ENCODE measurements around the gene SELENOM.

DNA sequence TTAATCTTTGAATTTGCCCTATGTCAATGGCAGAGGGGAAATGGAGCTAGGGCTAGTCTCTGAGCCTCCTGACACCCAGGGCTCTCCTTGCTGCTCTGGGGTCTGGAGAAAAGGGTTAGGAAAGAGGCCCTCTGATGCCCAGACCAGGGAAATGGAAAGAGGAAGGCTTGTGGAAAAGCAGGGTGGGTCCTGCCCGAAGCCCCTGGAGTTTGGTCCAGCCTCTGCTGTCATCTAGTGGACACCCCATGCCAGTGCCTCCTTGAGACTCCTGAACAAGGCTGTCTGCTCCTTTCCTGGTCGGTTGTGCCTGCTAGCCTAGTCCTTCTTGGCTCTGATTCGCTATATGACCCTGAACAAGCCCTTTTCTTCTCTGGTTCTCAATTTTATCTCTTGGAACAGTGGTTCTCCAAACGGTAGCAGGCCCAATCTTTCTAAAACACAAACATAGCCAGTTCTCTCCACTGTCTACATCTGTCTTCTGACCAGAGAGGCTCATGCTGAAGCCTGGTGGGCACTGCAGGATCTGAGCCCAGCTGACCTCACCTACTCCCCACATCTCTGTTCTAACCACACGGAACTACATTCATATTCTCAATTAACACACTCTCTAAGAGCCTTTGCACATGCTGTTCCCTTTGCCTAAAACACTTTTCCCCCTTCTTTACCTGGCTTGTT is 41.7 kb upstream of the SELENOM start:
- TF ChIP-seq RAD21 (IDR thresholded peaks at IDR 0.05 in 1 of 2, conservative IDR thresholded peaks at IDR 0.05 in 1 of 2; ENCODE audit: low read depth in 2 of 2, low read length in 2 of 2) (peak; percentile 99 to 100), ZNF274 (IDR thresholded peaks at IDR 0.05; ENCODE audit: borderline replicate concordance, extremely low read depth, low read length) (no peak), POLR2A (IDR thresholded peaks at IDR 0.05; ENCODE audit: control extremely low read depth in 1 of 2, low read depth in 2 of 2, low read length in 2 of 2) (no peak), CBX8 (IDR thresholded peaks at IDR 0.05; ENCODE audit: borderline replicate concordance, low read depth, low read length) (no peak), RFX5 (IDR thresholded peaks at IDR 0.05; ENCODE audit: borderline replicate concordance, low read depth, low read length) (no peak)
- TF ChIP-seq, protein P1, sequence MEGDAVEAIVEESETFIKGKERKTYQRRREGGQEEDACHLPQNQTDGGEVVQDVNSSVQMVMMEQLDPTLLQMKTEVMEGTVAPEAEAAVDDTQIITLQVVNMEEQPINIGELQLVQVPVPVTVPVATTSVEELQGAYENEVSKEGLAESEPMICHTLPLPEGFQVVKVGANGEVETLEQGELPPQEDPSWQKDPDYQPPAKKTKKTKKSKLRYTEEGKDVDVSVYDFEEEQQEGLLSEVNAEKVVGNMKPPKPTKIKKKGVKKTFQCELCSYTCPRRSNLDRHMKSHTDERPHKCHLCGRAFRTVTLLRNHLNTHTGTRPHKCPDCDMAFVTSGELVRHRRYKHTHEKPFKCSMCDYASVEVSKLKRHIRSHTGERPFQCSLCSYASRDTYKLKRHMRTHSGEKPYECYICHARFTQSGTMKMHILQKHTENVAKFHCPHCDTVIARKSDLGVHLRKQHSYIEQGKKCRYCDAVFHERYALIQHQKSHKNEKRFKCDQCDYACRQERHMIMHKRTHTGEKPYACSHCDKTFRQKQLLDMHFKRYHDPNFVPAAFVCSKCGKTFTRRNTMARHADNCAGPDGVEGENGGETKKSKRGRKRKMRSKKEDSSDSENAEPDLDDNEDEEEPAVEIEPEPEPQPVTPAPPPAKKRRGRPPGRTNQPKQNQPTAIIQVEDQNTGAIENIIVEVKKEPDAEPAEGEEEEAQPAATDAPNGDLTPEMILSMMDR (IDR thresholded peaks at IDR 0.05; ENCODE audit: control extremely low read depth in 1 of 3, insufficient read depth in 1 of 3, low read depth in 1 of 3, low read length in 3 of 3) = peak; percentile 94 to 100 (median 97)
